HG03575 (cell line): Measurements from ENCODE around the gene CRB2.

Source experiments
- ATAC-seq: cut with Tn5 transposase; IDR thresholded peaks from one replicate; pipeline ENCODE4 v1.9.1; 2021; ENCODE audit not compliant: unreplicated experiment, insufficient number of reproducible peaks, low FRiP score; ENCODE audit errors: extremely low read depth

Gene CRB2

DNA sequence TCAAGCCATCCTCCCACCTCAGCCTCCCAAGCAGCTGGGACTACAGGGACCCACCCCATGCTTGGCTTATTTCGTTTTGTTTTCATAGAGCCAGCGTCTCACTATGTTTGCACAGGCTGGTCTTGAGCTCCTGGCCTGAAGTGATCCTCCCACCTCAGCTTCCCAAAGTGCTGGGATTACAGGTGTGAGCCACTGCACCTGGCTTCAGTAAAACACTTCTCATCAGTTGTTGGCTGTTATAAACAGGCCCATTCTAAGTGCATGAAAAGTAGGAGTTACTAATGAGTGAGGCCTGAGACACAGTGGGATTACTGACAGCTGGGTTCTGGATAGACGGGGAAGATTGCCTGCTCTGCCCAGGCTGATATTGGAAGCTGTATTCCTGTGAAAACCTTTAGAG lies 3.5 kb downstream of the CRB2 start:
- ATAC-seq: no peak

GRCh38 chr9:123360161-123361085 lies 4.4 kb downstream of the CRB2 start:
- ATAC-seq: no peak

GRCh38 chr9:123361086-123361730 lies 5.2 kb downstream of the CRB2 start:
- no peak for ATAC-seq

DNA sequence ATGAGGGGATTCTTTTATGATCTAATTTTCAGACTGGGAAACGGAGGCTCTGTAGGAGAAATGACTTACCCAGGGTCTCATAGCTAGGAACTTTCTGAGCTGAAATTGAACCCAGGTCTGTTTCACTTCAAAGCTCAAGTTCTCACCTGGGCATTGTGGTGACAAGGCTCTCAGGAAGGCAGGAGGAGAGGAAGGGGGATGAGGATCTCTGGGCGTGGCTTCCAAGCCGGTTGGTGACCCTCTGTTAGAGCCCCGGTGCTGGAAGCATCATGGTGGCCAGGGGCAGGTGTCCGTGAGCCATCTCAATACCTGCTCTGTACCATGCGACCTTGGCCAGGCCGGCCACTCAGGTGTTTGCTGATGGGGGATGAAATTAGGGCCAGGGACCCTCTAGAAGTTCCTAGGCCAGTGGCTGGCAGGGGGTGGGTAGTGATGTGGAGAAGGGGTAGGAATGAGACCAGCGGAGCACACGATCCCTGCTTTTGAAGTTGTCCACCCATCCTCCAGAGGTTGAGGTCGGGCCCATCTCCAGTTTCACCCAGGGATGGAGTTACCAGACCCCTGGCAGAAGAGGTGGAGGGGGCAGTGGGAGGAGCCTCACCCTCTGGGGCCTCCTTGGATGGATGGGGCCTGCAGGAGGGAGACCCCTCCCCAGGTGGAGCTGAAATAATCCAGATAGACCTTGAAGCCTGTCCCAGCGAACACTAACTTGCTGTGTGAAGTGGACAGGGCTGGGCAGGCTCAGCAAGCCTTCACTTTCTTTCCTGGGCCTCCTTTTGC lies 5.9 kb downstream of the CRB2 start:
- no peak for ATAC-seq

DNA sequence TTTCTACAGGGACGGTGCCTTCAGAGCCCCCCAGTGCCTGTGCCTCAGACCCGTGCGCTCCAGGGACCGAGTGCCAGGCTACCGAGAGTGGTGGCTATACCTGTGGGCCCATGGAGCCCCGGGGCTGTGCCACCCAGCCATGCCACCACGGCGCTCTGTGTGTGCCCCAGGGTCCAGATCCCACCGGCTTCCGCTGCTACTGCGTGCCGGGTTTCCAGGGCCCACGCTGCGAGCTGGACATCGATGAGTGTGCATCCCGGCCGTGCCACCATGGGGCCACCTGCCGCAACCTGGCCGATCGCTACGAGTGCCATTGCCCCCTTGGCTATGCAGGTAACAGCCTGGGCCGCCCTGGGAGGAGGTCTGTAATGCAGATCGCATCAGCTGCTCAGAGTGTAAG lies 6.9 kb downstream of the CRB2 start:
- ATAC-seq: no peak

DNA sequence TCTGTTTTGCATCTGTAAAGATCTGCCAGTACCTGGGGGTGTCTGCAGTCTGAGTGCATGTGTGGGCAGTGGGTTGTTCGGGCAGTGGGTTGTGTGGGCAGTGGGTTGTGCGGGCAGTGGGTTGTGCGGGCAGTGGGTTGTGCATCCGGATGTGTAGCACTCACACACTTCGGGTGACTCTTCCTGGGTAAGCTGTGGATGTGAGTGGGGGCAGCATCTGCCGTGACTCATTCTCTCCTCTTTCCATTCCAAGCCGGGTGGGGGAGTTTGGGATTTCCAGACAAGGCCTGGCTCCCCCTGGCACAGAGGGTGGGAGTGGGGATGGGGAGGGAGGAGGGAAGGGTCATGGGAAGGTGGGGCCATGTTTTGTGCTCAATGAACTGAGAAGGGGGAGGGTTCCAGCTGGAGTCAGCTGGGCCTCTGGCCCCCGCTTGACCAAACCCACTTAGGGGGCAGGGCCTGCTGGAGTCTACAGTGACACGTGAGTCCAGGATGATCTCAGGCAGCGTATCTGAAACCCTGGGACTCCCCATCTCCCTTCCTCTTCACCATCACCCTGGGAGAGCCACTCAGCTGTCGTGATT lies 8.3 kb downstream of the CRB2 start:
- no peak for ATAC-seq

DNA sequence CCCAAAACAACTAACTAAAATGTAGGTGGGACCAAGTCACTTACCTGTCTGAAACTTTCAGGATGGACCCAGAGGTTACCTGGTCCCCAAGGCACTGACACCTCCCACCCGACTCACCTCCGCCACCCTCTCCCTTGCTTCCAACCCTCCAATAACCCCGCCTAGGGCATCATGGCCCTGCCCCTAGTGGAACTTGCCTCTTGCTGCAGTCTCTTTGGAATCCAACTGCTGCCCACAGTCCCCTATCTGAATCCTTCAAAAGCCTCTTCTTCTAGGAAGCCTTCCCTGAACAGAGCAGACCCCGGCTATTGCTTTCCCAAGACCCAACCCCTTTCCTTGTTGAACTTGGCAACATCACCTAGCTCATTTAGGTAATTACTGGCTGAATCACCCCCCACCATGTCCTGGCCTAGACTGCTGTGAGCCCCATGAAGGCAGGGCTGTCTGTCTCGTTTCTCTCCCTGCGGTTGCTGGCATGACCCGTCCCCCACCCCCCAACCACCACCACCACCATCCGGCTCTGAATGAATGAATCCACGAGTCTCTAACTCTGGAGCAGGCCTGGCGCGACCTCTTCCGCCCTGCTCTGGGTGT lies 9.4 kb downstream of the CRB2 start:
- no peak for ATAC-seq

GRCh38 chr9:123365881-123366528 lies 10.0 kb downstream of the CRB2 start:
- no peak for ATAC-seq

DNA sequence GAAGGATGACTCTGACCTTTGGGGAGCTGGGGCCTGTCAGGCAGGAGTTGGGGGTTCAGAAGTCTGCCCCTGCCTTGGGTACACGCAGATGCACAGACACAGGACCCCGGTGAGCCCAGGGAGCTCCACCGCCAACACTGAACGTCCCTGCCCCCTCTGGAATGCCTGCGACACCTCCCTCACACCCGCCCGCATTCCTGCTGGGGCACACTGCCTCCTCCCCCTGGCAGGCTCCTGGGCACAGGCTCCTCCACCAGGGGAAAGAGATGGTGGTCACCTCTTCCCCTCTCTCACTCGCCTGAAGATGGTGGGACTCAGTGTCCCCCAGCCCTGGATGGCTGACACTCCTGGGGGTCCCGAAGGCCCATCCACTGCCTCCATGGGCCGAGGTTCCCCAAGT lies 12.0 kb downstream of the CRB2 start:
- ATAC-seq: no peak

- no peak for ATAC-seq
These were observed 12.6 kb downstream of the CRB2 start for GRCh38 chr9:123368536-123369153.

GRCh38 chr9:123369296-123369695 lies 13.3 kb downstream of the CRB2 start:
- ATAC-seq: no peak

DNA sequence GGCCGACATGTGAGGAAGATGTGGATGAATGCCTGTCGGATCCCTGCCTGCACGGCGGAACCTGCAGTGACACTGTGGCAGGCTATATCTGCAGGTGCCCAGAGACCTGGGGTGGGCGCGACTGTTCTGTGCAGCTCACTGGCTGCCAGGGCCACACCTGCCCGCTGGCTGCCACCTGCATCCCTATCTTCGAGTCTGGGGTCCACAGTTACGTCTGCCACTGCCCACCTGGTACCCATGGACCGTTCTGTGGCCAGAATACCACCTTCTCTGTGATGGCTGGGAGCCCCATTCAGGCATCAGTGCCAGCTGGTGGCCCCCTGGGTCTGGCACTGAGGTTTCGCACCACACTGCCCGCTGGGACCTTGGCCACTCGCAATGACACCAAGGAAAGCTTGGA lies 14.1 kb downstream of the CRB2 start:
- no peak for ATAC-seq

DNA sequence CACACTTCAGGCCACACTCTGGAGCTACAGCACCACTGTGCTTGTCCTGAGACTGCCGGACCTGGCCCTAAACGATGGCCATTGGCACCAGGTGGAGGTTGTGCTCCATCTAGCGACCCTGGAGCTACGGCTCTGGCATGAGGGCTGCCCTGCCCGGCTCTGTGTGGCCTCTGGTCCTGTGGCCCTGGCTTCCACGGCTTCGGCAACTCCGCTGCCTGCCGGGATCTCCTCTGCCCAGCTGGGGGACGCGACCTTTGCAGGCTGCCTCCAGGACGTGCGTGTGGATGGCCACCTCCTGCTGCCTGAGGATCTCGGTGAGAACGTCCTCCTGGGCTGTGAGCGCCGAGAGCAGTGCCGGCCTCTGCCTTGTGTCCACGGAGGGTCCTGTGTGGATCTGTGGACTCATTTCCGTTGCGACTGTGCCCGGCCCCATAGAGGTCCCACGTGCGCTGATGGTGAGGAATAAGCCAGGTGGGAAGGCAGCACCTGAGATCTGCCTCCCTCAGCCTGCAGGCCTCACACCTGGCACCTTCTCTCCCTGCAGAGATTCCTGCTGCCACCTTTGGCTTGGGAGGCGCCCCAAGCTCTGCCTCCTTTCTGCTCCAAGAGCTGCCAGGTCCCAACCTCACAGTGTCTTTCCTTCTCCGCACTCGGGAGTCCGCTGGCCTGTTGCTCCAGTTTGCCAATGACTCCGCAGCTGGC lies 14.7 kb downstream of the CRB2 start:
- no peak for ATAC-seq

DNA sequence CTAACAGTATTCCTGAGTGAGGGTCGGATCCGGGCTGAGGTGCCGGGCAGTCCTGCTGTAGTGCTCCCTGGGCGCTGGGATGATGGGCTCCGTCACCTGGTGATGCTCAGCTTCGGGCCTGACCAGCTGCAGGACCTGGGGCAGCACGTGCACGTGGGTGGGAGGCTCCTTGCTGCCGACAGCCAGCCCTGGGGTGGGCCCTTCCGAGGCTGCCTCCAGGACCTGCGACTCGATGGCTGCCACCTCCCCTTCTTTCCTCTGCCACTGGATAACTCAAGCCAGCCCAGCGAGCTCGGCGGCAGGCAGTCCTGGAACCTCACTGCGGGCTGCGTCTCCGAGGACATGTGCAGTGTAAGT lies 15.2 kb downstream of the CRB2 start:
- no peak for ATAC-seq

DNA sequence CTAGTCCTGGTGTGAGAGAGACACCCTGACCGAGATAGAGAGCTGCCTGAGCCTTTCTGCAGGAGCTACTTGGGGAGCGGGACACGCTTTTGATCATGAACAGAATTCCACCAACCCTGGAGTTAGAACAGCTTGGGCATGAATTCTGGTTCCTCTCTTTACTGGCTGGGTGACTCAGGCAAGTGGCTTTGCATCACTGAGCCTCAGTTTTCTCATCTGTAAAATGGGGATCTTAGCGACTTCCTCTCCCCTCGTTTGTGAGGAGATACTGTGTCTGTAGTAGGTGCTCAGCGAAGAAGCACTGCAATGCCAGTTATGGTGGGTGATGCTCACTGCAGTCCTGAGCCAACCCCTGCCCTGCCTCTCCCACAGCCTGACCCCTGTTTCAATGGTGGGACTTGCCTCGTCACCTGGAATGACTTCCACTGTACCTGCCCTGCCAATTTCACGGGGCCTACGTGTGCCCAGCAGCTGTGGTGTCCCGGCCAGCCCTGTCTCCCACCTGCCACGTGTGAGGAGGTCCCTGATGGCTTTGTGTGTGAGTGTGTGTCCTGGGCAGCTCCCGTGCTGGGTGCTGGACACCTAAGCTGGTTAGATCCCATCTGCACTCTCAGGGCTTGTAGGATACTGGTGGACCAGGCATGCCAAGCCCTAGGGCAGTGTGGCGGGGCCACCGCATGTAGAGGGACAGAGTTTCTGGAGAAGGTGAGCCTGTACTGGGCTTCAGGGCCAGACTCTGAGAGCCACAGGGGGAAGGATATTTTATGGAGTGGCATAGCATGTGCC lies 16.0 kb downstream of the CRB2 start:
- ATAC-seq: no peak

- no peak for ATAC-seq
These were observed 16.9 kb downstream of the CRB2 start for GRCh38 chr9:123372766-123373446.
